OCI-LY7 (cell line): ENCODE results near the gene SERINC2. TPM values are rescaled to one million over a fixed set of nuclear protein-coding genes. Genes with fewer than 3 reads are reported as not detected.

ENCODE experiments used
- BruUV-seq: library from RNA; stranded (reverse); fragments of 400-500 nt; replicated peaks from 2 replicates; lab custom pipeline; 2021; lab: Mats Ljungman, UMichigan
- CTCF ChIA-PET: fragments of 300-600 bp; sonication (Branson Sonifier 250); formaldehyde crosslinking; loops from one replicate; lab custom pipeline; 2022; ENCODE audit warnings: antibody characterized with exemption; ENCODE audit not compliant: unreplicated experiment; lab: Charles Lee
- POLR2A ChIA-PET: fragments of 300-600 bp; sonication (Branson Sonifier 250); formaldehyde crosslinking; loops from one replicate; lab custom pipeline; 2022; ENCODE audit warnings: antibody characterized with exemption; lab: Charles Lee
- DNase-seq: peaks from one replicate; pipeline ENCODE4 v3.0.0-alpha.2; 2015; ENCODE audit warnings: low spot score
- H2AFZ ChIP-seq: fragments of 200-600 bp; sonication (generic), shearing (Covaris generic); 2 replicates; pipeline ENCODE4 v1.6.1; 2014; ENCODE audit warnings: mild to moderate bottlenecking, antibody characterized with exemption, low read length, moderate library complexity
- H3K27ac ChIP-seq: fragments of 200-600 bp; sonication (generic); 2 replicates; pipeline ENCODE4 v1.5.1; 2014; ENCODE audit warnings: mixed run types, low read depth, mild to moderate bottlenecking, moderate library complexity, low read length, inconsistent platforms; ENCODE audit not compliant: poor library complexity, severe bottlenecking
- H3K36me3 ChIP-seq: fragments of 200-600 bp; sonication (generic); 2 replicates; pipeline ENCODE4 v1.6.1; 2014; ENCODE audit warnings: mild to moderate bottlenecking, antibody characterized with exemption, low read length, moderate library complexity, mixed read lengths; ENCODE audit not compliant: insufficient read depth
- H3K4me1 ChIP-seq: fragments of 200-600 bp; sonication (generic); 2 replicates; pipeline ENCODE4 v1.5.1; 2014; ENCODE audit warnings: mild to moderate bottlenecking, low read length; ENCODE audit not compliant: insufficient read depth, poor library complexity, severe bottlenecking
- H3K4me2 ChIP-seq: fragments of 200-600 bp; sonication (generic); 2 replicates; pipeline ENCODE4 v1.6.1; 2014; ENCODE audit warnings: mild to moderate bottlenecking, low read length
- H3K4me3 ChIP-seq: fragments of 200-600 bp; sonication (generic); 2 replicates; pipeline ENCODE4 v1.5.1; 2014; ENCODE audit warnings: mild to moderate bottlenecking, low read depth, low read length; ENCODE audit not compliant: poor library complexity, severe bottlenecking
- H3K79me2 ChIP-seq: fragments of 200-600 bp; sonication (generic); 2 replicates; pipeline ENCODE4 v1.6.1; 2016; ENCODE audit warnings: low read depth, mild to moderate bottlenecking, low read length, moderate library complexity, mixed read lengths; ENCODE audit not compliant: insufficient read depth
- H3K9me2 ChIP-seq: fragments of 200-600 bp; sonication (generic); 2 replicates; pipeline ENCODE4 v1.6.1; 2016; ENCODE audit warnings: mild to moderate bottlenecking, low read length, mixed read lengths; ENCODE audit not compliant: insufficient read depth
- H3K9me3 ChIP-seq: fragments of 200-600 bp; sonication (generic); 2 replicates; pipeline ENCODE4 v1.6.1; 2014; ENCODE audit warnings: mild to moderate bottlenecking, mixed run types, low read length, mixed read lengths
- H4K20me1 ChIP-seq: fragments of 200-600 bp; sonication (generic); 2 replicates; pipeline ENCODE4 v1.6.1; 2014; ENCODE audit warnings: mild to moderate bottlenecking, antibody characterized with exemption, low read length, moderate library complexity, mixed read lengths; ENCODE audit not compliant: insufficient read depth
- EZH2phosphoT487 ChIP-seq: fragments of 200-600 bp; sonication (generic); IDR thresholded peaks from 2 replicates; pipeline ENCODE4 v1.6.1; 2018; ENCODE audit warnings: low read depth, borderline replicate concordance, mild to moderate bottlenecking, mixed run types, antibody characterized with exemption, low read length, moderate library complexity, mixed read lengths
- intact Hi-C: fragments of 100-400 bp; cut with micrococcal nuclease; formaldehyde crosslinking; loops from one replicate; pipeline ENCODE4 v1.10.0; 2022; ENCODE audit not compliant: unreplicated experiment
- total RNA-seq, 2 experiments: library from RNA; depleted of rRNA in 1 of 2; stranded (reverse); fragments of >200 nt in 1 of 2; shearing (Covaris generic) in 1 of 2; gene quantifications; 2 replicates each; pipeline ENCODE4 v1.2.3, GENCODE V29; 2014 to 2022
- TF ChIP-seq, protein P1 (sequence below): fragments of 200-600 bp; sonication (generic); conservative IDR thresholded peaks from 2 replicates; pipeline ENCODE4 v1.5.1; 2014; ENCODE audit warnings: mild to moderate bottlenecking, antibody characterized with exemption, low read length, moderate library complexity, mixed read lengths

Gene SERINC2
- total RNA-seq, 2 experiments from 2014 or later: 3.5 to 11.1 TPM

DNA sequence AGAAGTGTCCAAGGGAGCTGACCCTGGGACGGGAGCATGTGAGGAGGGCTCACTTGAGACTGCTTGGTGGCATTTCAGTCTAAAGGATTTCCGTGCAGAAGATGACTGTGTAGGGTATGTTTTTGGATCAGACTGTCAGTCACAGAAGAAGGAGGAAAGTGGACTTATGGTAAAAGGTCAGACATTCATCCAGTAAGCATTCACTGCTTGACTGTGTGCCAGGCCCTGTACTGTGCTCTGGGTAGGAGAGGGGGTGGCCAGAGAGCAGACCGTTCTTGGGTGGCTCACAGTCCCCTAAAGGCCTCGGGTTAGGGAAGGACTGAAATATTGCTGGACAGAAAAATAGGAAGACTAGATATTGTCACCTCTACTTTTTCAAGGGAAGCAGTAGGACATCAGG is 2.1 kb upstream of the SERINC2 start:
- DNase-seq: no peak
- CTCF ChIA-PET: no interaction called here
- Histone ChIP-seq H3K9me3 (no peaks in the 10 kb centered on the region), H3K79me2 (no peaks in the 10 kb centered on the region), H3K4me1 (no peaks in the 10 kb centered on the region), H3K4me3 (no peak overlapping the region), H3K27ac (no peak overlapping the region), H4K20me1 (no peaks in the 10 kb centered on the region), H3K4me2 (no peak overlapping the region), H2AFZ (no peak overlapping the region), H3K36me3 (no peaks in the 10 kb centered on the region), H3K9me2 (no peaks in the 10 kb centered on the region)
- no peak for TF ChIP-seq EZH2phosphoT487
- TF ChIP-seq, protein P1, sequence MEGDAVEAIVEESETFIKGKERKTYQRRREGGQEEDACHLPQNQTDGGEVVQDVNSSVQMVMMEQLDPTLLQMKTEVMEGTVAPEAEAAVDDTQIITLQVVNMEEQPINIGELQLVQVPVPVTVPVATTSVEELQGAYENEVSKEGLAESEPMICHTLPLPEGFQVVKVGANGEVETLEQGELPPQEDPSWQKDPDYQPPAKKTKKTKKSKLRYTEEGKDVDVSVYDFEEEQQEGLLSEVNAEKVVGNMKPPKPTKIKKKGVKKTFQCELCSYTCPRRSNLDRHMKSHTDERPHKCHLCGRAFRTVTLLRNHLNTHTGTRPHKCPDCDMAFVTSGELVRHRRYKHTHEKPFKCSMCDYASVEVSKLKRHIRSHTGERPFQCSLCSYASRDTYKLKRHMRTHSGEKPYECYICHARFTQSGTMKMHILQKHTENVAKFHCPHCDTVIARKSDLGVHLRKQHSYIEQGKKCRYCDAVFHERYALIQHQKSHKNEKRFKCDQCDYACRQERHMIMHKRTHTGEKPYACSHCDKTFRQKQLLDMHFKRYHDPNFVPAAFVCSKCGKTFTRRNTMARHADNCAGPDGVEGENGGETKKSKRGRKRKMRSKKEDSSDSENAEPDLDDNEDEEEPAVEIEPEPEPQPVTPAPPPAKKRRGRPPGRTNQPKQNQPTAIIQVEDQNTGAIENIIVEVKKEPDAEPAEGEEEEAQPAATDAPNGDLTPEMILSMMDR: no peak
- POLR2A ChIA-PET: interaction anchor here (1.6 kb wide), 1 partner anchor 10 kb away, joined by 5 read pairs; no protein-coding TSS in a partner anchor
- no TSS peak for BruUV-seq
- intact Hi-C loops: no loop called here

DNA sequence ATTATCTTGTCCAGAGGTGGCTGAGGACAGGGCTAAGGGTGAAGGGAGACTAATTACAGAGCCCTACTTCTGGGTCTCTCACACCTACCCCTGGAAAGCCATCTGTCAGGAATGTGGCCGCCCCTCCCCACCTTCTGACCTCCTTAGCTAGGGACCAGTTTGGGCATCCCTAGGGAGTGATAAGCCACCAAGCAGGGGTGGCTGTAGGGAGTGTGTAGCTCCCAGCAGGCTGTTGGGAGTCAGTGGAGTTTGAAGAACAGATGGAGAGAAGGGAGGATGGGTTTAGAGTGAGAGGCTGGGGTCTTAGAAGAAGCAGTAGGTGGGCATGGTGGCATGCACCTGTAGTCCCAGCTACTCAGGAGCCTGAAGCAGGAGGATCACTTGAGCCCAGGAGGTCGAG is 808 bp upstream of the SERINC2 start:
- no TSS peak for BruUV-seq
- Histone ChIP-seq H3K4me2 (no peak overlapping the region), H4K20me1 (no peaks in the 10 kb centered on the region), H2AFZ (no peak overlapping the region), H3K9me2 (no peaks in the 10 kb centered on the region), H3K4me1 (peaks cover 4% of the 10 kb centered on the region), H3K4me3 (no peak overlapping the region), H3K36me3 (no peaks in the 10 kb centered on the region), H3K79me2 (no peaks in the 10 kb centered on the region), H3K9me3 (no peaks in the 10 kb centered on the region), H3K27ac (no peak overlapping the region)
- POLR2A ChIA-PET: interaction anchor here (1.6 kb wide), 1 partner anchor 8 kb away, joined by 5 read pairs; no protein-coding TSS in a partner anchor
- TF ChIP-seq, protein P1: no peak
- no peak for TF ChIP-seq EZH2phosphoT487
- intact Hi-C loops: no loop called here
- no peak for DNase-seq
- CTCF ChIA-PET: no interaction called here

DNA sequence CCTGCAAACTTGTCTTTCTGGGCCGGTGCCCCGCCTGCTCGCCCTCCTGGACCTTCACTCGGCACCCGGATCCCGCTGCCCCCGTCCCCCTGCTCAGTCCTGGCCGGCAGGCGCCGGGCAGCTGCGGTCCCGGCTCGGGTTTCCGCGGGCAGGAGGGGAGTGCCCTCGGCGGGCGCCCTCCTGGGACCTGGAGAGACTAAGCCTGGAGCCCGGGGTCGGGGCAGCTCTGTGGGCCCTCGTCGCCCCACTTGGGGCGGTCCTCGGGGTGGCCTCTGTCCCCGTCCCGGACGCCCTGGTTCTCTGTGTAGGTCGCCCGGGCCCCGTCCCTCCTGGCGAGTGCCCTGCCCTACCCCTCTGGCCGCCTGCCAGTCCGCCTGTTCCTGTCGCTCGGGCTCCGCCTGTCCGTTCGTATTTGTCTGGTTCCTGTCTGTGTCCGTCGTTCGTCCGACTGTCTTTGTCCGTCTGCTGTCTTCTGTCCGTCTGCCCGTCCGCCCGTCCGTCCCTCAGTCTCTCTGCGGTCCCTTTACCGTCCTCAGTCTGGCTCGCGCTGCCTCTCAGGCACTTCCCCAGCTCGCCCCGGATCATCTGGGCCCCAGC is 490 bp downstream of the SERINC2 start:
- Histone ChIP-seq H3K9me2 (no peaks in the 10 kb centered on the region), H2AFZ (0 out of 2 replicates have a peak overlapping the region, but pooled peaks have one; percentile 37), H3K9me3 (no peaks in the 10 kb centered on the region), H3K4me2 (peak overlapping the region; percentile 83), H3K79me2 (no peaks in the 10 kb centered on the region), H3K4me3 (peak overlapping the region; percentile 66), H4K20me1 (no peaks in the 10 kb centered on the region), H3K27ac (no peak overlapping the region), H3K4me1 (peaks cover 7% of the 10 kb centered on the region), H3K36me3 (no peaks in the 10 kb centered on the region)
- ChIA-PET POLR2A (interaction anchor here (0.6 kb wide), 1 partner anchor 20 kb away, joined by 3 read pairs; no protein-coding TSS in a partner anchor), CTCF (no interaction called here)
- no TSS peak for BruUV-seq
- intact Hi-C loops: no loop called here
- DNase-seq: no peak
- TF ChIP-seq, protein P1: no peak
- no peak for TF ChIP-seq EZH2phosphoT487
